NCI-H2227 (cell line): ENCODE results near the gene NKX2-8.
A peak's percentile ranks its signal among the peaks of the same experiment; 100 is the strongest.

Experiments
- DNase-seq: peaks from one replicate; lab custom pipeline; 2025; ENCODE audit not compliant: unreplicated experiment; lab: John Stamatoyannopoulos, UW

NKX2-8 gene

GRCh38 chr14:36582011-36582873 lies at the start of gene NKX2-8:
Gene NKX2-8 (minus strand): TSS chr14:36582614. CDS start chr14:36582389, 225 bp downstream.
- DNase-seq: peak; percentile 25

DNA sequence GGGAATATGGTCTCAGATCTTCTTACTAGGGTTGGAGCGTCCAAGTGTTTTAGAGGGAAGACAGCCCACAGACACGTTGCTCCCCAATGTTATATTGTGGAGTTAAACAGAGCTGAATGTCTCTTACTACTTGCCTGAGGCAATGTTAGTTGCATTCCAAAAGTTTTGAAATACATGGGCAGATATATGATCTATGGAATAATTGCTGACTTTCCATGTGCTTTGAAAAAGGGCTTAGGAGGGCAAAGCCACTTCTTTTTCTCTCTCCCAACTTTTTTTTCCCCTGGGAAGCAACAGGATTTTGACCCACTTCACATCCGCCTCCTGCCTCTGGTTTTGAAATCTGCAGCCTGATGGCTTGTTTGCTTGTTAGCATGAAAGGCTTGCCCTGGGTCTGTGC lies 45.6 kb upstream of the NKX2-8 start:
- no peak for DNase-seq

DNA sequence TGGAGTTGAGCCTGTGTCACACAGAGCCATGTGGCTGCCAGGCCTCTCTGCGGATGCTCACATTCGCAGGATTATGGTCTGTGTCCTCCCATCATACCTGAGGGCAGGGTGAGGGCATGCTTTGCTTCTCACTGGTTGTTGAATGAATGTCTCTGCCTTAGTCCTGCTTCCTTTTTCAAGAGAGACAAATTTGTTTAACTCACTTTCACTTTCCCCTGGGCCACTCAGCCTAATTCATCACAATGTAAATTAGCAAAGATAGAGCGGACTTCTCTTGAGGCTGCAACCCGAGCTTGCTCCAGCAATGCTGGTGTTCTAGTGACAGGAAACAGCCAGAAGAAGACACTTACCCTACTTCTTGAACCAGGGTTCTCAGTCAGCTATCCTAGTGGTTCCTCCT lies 43.7 kb upstream of the NKX2-8 start:
- DNase-seq: no peak

- DNase-seq: no peak
Measured at GRCh38 chr14:36625436-36625835, 43.0 kb upstream of the NKX2-8 start.

DNA sequence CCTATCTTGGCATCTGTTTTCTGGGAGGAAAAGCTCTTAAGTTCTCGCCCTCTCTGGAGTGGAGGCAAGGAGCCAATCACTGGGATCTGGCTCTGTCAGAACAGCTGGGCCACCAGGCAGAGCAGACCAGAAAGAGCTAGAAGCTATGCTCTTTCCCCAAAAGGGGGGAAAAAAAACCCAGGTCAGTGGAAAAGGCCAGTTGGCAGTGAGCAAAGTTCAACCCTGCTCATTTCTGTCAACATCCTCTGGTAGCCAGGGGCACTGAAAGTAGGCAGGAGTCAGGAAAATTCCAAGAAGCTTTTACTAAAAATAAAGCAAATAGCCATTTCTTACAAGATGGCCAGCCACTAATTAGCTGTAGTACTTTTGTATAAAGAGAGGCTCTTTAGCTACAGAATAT lies 42.6 kb upstream of the NKX2-8 start:
- DNase-seq: no peak

DNA sequence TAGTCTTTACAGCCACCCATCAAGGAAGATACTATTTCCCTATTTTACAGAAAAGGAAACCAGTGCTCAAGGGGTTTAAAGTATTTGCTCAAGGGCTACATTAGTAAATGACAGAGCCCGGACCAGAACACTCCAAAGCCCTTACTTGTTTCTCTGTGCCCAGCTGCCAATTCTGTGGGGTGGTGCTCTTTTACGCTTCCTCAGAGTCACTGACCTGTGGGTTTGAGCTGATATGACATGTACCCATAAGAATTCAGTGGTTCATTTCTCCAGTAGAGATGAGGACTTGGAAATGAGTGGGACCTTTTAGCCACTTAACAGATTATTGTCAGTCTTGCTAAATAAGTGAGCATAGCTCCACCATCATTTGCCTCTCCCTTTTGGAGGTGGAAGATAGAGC lies 37.4 kb upstream of the NKX2-8 start:
- DNase-seq: no peak

- no peak for DNase-seq
Measured at GRCh38 chr14:36619131-36619530, 36.7 kb upstream of the NKX2-8 start.

DNA sequence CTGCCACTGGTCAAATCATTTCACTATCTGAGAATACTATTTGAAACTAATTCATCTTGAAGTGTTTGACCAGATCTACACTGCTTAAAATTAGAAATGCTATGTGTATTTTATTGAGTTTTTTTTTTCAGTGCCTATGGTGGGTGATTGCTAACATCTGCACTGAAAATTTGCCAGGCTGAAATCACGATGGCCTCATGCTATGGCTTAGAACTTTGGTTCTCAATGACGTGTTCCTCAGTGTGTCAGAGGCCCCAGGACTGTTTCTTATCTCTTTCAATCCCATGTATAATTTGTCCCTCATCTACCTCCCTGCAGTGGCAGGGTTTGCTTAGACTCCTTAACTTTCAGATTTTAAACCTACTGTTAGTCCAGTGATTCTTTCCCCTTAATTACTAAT lies 36.2 kb upstream of the NKX2-8 start:
- no peak for DNase-seq

GRCh38 chr14:36617824-36618223 lies 35.4 kb upstream of the NKX2-8 start:
- no peak for DNase-seq

DNA sequence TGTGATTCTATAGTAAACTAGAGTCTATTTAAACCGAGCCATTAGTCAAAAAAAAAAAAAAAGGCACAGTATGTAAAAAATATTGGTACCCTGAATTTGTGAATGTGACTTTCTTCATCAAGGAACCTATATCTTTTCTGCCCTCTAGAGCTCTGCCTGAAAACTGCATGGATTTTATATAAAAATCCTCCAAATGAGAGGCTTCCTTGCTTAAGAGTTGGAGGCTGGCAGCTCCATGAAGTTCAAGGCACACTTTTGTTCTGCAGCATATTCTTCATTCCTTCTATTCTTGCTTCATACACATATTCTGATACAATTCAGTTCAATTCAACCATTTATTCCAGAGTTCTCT lies 23.1 kb upstream of the NKX2-8 start:
- DNase-seq: peak; percentile 35

DNA sequence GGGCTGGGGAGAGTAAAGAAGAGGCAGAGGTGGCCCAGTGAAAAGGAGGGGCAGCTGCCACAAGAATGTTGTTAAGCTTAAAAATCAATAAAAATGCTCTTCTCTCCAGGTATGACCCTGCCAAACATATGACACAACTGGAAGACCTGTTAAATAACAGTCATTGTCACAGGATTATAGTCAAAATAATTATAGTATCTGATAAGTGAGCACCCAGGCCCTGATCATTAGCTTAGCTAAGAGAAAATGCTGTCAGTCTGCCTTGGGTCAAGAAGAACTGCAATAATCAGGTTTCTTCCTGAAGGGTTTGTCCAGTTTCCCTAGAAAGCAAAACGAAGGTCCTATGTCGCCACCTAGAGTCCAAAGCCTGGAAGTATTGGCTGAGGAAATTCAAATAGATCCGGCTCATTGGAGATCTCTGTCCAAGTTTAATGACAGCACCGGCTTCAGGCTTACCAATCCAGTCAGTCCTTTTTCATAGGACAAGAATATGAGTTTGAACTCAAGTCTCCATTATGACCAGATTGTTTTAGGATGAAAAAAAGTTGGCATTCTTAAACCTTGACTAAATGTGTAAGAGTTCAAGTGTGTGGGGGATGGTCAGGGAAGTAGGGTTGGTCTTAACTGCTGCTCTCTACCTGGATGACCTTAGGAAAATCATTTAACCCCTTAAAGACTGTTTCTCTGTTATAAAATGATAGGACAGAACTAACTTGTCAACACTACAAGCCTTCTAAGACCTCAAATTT lies 22.5 kb upstream of the NKX2-8 start:
- peak; percentile 94 for DNase-seq

GRCh38 chr14:36600431-36600830 lies 18.0 kb upstream of the NKX2-8 start:
- DNase-seq: no peak

DNA sequence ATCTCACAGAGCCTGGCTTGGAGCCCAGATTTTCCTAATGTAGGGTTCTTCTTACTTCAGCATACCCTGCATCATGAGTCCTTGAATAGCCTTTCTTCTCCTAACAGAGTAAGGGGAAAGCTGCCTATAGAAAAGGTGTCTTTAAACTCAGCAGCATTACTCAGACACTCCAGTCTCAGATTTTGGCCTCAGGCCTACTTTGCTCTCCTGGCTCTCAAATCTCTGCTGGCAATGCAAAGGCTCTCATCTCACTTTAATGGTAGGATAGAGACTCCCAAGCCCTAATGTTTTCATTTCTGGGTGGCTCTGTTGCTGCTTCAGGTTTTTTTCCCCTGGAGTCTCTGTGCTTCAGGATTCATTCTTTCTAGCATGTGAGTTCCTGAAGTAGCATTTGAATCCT lies 9.1 kb upstream of the NKX2-8 start:
- DNase-seq: no peak

- no peak for DNase-seq
Measured at GRCh38 chr14:36588788-36589187, 6.4 kb upstream of the NKX2-8 start.

- DNase-seq: no peak
Measured at GRCh38 chr14:36588119-36588518, 5.7 kb upstream of the NKX2-8 start.

DNA sequence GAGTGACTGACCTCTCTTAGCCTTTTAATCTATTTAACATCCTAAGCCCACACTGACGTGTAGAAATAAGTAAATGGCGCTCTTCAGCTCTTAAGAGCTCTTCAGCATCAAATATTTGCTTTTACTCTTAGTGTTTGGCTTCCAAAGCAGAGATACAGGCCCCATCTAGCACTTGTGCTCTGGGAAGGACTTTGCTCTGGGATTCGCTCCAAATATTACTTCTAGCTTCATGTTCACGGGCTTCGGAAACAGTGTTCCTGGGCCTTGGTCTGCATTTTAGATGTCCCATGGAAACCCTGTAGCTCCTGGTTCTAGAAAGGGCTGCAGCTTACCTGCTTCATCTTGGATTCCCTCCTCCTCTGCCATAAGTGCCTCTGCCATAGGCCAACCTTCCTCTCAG lies 2.7 kb upstream of the NKX2-8 start:
- no peak for DNase-seq

DNA sequence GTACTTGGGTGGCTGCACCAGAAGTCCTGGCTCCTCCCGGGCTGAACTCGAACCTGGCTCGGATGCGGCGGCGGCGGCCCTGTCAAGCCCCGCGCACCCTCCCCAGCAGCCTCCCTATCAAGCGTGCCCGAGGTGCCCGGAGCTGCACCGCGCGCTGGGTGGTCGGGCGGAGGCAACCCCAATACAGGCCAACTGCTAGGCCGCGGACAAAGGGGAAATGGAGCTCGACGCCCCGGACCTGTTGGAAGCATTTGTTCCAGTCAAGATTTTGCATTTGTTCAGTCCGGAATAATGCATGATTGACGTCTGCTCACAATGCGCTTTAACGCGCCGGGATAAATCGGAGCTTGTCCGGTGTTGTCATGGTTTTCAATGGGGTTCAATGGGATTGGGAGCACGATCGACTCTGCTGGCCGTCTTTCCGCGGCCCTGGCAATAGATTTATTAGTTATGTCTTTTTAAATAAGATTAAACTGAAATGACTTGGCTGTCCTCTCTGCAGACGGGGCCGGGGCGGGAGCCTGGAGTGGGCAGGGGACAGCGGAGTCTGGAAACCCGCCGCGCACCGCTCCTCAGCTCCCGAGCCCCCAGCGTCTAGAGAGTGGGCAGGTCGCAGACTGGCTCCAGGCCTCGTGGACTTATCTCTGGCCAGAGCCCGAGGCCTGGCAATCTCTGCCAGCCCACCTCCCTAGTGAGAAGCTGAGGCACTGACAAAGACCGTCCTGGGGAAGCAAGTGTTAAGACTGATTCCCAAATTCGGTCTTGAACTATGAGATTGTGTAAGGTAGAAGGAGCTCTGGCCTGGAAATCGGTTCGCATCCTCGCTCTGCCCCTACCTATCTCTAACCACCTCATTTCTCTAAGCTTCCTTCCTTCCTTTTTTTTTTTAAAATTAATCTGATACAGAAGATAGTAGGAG lies 1.7 kb upstream of the NKX2-8 start:
- no peak for DNase-seq

- DNase-seq: no peak
Measured at GRCh38 chr14:36583242-36583892, 953 bp upstream of the NKX2-8 start.

GRCh38 chr14:36582874-36583241 lies 444 bp upstream of the NKX2-8 start:
- DNase-seq: no peak

GRCh38 chr14:36580856-36581831 lies 1.3 kb downstream of the NKX2-8 start:
- DNase-seq: peak; percentile 64
